ENCODE results near the gene COG3. TPM values are rescaled to one million over a fixed set of nuclear protein-coding genes. Genes with fewer than 3 reads are reported as not detected.
A peak's percentile ranks its signal among the peaks of the same experiment; 100 is the strongest.

The COG3 gene
- total and polyA plus RNA-seq, 2 experiments from 2014 or later = 17.1 to 23.9 TPM

- H3K27ac ChIP-seq (ENCODE audit: low read depth) = no peak overlapping the region
- H3K79me2 ChIP-seq (replicated peaks; ENCODE audit: insufficient read depth) = no peaks in the 10 kb centered on the region
- no peak overlapping the region for H3K27ac Mint-ChIP-seq
- peaks cover 8% of the 10 kb centered on the region for H3K27me3 Mint-ChIP-seq (ENCODE audit: insufficient read depth, low read depth, poor library complexity)
- H3K4me1 Mint-ChIP-seq = no peaks in the 10 kb centered on the region
- no peaks in the 10 kb centered on the region for H3F3A ChIP-seq (replicated peaks; ENCODE audit: low read depth)
- peak; percentile 24 for DNase-seq (ENCODE audit: low spot score)
- no peaks in the 10 kb centered on the region for H3K36me3 Mint-ChIP-seq (ENCODE audit: low read depth)
- H3K27me3 ChIP-seq (ENCODE audit: insufficient read depth) = no peaks in the 10 kb centered on the region
- H3K9me3 Mint-ChIP-seq = no peaks in the 10 kb centered on the region
- TF ChIP-seq EZH2 (IDR thresholded peaks at IDR 0.05; ENCODE audit: low read depth, unreplicated experiment) (no peak), CTCF (conservative IDR thresholded peaks at IDR 0.05; ENCODE audit: low read depth in 2 of 2) (peak; percentile 32 to 48; a peak in 3 of 4 replicates)
- H3K36me3 ChIP-seq (ENCODE audit: insufficient read depth) = no peaks in the 10 kb centered on the region
- H3K4me1 ChIP-seq (ENCODE audit: insufficient read depth) = no peaks in the 10 kb centered on the region
- H4K20me1 ChIP-seq (replicated peaks; ENCODE audit: insufficient read depth) = no peaks in the 10 kb centered on the region
- no peak overlapping the region for H2AFZ ChIP-seq
- H3K4me3 ChIP-seq = no peak overlapping the region
- H3K9me2 ChIP-seq (ENCODE audit: insufficient read depth) = 0 out of 2 replicates have a peak, but pooled peaks cover 4% of the 10 kb centered on the region
- no peak overlapping the region for H3K4me3 Mint-ChIP-seq
- no peak overlapping the region for H3K4me2 ChIP-seq
- ATAC-seq = peak; percentile 56
Measured at GRCh38 chr13:45544520-45544919, 79.8 kb downstream of the COG3 start.

- no peak overlapping the region for H3K27ac Mint-ChIP-seq
- Histone ChIP-seq H3K27ac (ENCODE audit: low read depth) (no peak overlapping the region), H3K4me2 (no peak overlapping the region), H2AFZ (no peak overlapping the region; the same call in none of the 2 replicates), H3F3A (replicated peaks; ENCODE audit: low read depth) (no peaks in the 10 kb centered on the region), H4K20me1 (replicated peaks; ENCODE audit: insufficient read depth) (no peaks in the 10 kb centered on the region), H3K79me2 (replicated peaks; ENCODE audit: insufficient read depth) (no peaks in the 10 kb centered on the region), H3K4me1 (ENCODE audit: insufficient read depth) (no peaks in the 10 kb centered on the region), H3K36me3 (ENCODE audit: insufficient read depth) (no peaks in the 10 kb centered on the region), H3K9me2 (ENCODE audit: insufficient read depth) (0 out of 2 replicates have a peak, but pooled peaks cover 5% of the 10 kb centered on the region), H3K27me3 (ENCODE audit: insufficient read depth) (no peaks in the 10 kb centered on the region), H3K4me3 (no peak overlapping the region)
- no peak for TF ChIP-seq CTCF (conservative IDR thresholded peaks at IDR 0.05; ENCODE audit: low read depth in 2 of 2)
- TF ChIP-seq REST (IDR thresholded peaks at IDR 0.05; ENCODE audit: unreplicated experiment) = no peak
- TF ChIP-seq EZH2 (IDR thresholded peaks at IDR 0.05; ENCODE audit: low read depth, unreplicated experiment) = no peak
- TF ChIP-seq CREB1 (CRISPR knock-in tag; IDR thresholded peaks at IDR 0.05; ENCODE audit: low read depth) = no peak
- TF ChIP-seq ZNF114 (CRISPR knock-in tag; IDR thresholded peaks at IDR 0.05) = no peak
- TF ChIP-seq JUNB (IDR thresholded peaks at IDR 0.05; ENCODE audit: unreplicated experiment) = no peak
- TF ChIP-seq ETS1 (IDR thresholded peaks at IDR 0.05) = no peak
- TF ChIP-seq EZH2phosphoT487 (IDR thresholded peaks at IDR 0.05; ENCODE audit: unreplicated experiment) = no peak
- no peak for TF ChIP-seq NANOG (IDR thresholded peaks at IDR 0.05; ENCODE audit: borderline replicate concordance)
- TF ChIP-seq STAT1 (IDR thresholded peaks at IDR 0.05; ENCODE audit: unreplicated experiment) = no peak
- no peak overlapping the region for H3K4me3 Mint-ChIP-seq
- no peaks in the 10 kb centered on the region for H3K4me1 Mint-ChIP-seq
- ATAC-seq (no peak), DNase-seq (ENCODE audit: low spot score) (no peak)
- H3K9me3 Mint-ChIP-seq = no peaks in the 10 kb centered on the region
- H3K27me3 Mint-ChIP-seq (ENCODE audit: insufficient read depth, low read depth, poor library complexity) = peaks cover 6% of the 10 kb centered on the region
- H3K36me3 Mint-ChIP-seq (ENCODE audit: low read depth) = no peaks in the 10 kb centered on the region
Measured at GRCh38 chr13:45545686-45546409, 81.1 kb downstream of the COG3 start.

All from GM23338 (cell line).